Right ventricle myocardium superior (tissue), 1 donor: ENCODE measurements around the gene GRB2. TPM values are rescaled to one million over a fixed set of nuclear protein-coding genes. Genes with fewer than 3 reads are reported as not detected.
"Not testable (repeated sequence)": the region's sequence is repeated elsewhere in the genome, so short reads cannot be mapped to it uniquely, and the experiment has no call there.

Source experiments
- ATAC-seq: fragments of 200-7000 bp; cut with Tn5 transposase; one replicate; pipeline ENCODE4 v1.9.1; 2020; ENCODE audit warnings: mild to moderate bottlenecking; ENCODE audit not compliant: poor library complexity
- DNase-seq: peaks from one replicate; pipeline ENCODE4 v3.0.0-alpha.2; 2020
- intact Hi-C: fragments of 100-400 bp; cut with DNase I; formaldehyde crosslinking; loops from one replicate; pipeline ENCODE4 v1.11.2; 2022
- long read RNA-seq: library from polyadenylated mRNA; unstranded; transcript quantifications from one replicate; pipeline ENCODE4 v2.0.0, GENCODE V29; 2021
- total RNA-seq: library from RNA; stranded (reverse); fragmentation: NEBNext Ultra II Directional; extraction: Animal tissue kit (Norgen Biotek cat#: 25700); gene quantifications from one replicate; pipeline ENCODE4 v1.2.1, GENCODE V29; 2021
- donor health status: DM: no; HTN: yes; CAD: no; lungs with severe emphysema.

The GRB2 gene
- 53.1 TPM for total RNA-seq
- long read RNA-seq, transcript GRB2-205 (5 exons, 3,182 nt) = minor isoform, 8 of 107 reads
- long read RNA-seq, transcript GRB2-202 (6 exons, 3,248 nt) = major isoform, 69 of 107 reads
- long read RNA-seq, partial matches to known transcripts = 26 of 107 reads
- long read RNA-seq, other reads (novel, unspliced or antisense) = 4 of 107 reads

DNA sequence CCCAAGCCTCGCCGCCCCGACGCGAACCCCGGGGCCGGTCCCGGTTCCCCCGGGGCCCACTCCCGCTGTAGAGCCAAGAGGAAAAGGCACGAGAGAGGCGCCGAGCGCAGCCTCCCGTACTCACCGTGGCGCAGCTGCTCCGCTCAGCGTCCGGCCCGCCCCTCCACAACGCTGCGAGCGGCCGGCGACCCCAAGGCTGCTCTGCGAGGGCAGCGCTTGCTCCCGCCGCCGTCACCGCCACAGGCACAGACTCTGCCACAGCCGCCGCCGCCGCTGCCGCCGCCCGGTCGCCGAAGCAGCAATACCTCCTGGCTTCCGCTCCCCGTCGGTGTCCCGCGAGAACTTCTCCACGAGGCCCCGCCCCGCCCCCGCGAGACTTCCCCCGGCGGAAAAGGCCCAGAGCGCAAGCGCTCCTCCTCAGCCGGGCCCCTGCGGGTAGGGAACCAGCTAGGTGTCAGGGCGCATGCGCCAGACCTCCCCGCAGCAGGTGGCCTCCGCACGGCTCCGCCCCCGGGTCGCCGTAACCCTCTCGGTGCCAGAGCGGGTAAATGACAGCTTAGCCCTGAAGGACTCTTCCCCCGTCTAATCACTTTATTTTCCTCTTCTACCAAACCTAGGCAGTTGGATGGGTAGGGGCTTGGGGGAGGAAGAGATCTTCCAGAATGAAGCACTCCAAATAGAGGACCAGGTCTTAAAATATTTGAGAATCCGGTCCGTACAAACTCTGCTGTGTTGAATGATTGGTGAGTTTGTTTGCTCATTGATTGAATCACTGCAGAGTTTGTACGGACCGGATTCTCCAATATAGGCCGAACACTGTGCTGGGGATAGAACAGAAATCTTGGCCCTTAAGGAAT lies at the start of gene GRB2:
Gene GRB2 (minus strand): TSS at position 314 of the 857 bp plus-strand sequence. CDS start 12,050 bp downstream, outside the sequence.
- ATAC-seq = peak; percentile 97
- intact Hi-C loops = loop anchor here (2.0 kb wide), 1 partner anchor 83 kb away; no protein-coding TSS in a partner anchor
- peak; percentile 99 for DNase-seq

DNA sequence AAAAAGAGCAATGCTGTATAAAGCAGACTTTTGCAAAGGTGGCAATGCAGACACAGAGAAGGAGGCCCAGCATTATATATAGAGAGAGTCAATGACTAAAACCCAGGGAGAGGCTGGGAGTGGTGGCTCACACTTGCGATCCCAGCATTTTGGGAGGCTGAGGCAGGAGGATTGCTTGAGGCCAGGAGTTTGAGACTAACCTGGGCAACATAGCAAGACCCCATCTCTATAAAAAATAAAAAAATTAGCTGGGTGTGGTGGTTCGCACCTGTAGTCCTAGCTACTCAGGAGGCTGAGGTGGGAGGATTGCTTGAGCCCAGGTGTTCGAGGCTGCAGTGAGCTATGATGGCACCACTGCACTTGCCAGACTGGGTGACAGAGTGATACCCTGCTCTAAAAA lies 49.2 kb upstream of the GRB2 start:
- DNase-seq, ATAC-seq, intact Hi-C loops: not testable (repeated sequence)

DNA sequence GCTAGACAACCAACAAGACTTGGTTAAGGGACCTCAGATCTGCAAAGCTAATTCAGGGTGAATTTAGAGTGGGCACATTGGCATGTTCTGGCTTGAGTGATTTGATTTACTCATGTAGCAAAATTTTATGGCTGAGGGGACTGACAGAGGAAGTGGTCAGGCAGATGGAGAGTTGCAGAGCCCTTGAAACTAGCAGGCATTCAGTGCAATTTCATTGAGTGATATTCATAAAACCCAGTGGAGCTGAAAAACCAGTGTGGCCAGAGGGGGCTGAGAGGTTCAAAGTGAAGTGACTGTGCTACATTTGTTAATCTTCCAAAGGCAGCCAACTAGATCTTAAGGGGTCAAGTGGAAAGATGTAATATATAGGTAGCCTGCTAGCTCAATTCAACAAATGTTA lies 48.7 kb upstream of the GRB2 start:
- no peak for ATAC-seq
- DNase-seq = no peak
- intact Hi-C loops = no loop called here

GRCh38 chr17:75450270-75450669 lies 44.8 kb upstream of the GRB2 start:
- ATAC-seq (no peak), DNase-seq (no peak)
- intact Hi-C loops = no loop called here

GRCh38 chr17:75447951-75448856 lies 42.7 kb upstream of the GRB2 start:
- DNase-seq (no peak), ATAC-seq (no peak)
- intact Hi-C loops = no loop called here

DNA sequence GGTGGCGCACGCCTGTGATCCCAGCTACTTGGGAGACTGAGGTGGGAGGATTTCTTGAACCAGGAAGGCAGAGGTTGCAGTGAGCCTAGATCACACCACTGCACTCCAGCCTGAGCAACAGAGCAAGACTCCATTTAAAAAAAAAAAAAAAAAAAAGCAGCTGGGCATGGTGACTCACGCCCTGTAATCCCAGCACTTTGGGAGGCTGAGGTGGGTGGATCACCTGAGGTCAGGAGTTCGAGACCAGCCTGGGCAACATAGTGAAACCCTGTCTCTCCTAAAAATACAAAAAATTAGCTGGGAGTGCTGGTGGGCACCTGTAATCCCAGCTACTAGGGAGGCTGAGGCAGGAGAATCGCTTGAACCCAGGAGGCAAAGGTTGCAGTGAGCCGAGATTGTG lies 40.4 kb upstream of the GRB2 start:
- ATAC-seq, DNase-seq, intact Hi-C loops: not testable (repeated sequence)

- ATAC-seq (no peak), DNase-seq (no peak)
- intact Hi-C loops = no loop called here
These were observed 39.8 kb upstream of the GRB2 start for GRCh38 chr17:75445296-75445695.

DNA sequence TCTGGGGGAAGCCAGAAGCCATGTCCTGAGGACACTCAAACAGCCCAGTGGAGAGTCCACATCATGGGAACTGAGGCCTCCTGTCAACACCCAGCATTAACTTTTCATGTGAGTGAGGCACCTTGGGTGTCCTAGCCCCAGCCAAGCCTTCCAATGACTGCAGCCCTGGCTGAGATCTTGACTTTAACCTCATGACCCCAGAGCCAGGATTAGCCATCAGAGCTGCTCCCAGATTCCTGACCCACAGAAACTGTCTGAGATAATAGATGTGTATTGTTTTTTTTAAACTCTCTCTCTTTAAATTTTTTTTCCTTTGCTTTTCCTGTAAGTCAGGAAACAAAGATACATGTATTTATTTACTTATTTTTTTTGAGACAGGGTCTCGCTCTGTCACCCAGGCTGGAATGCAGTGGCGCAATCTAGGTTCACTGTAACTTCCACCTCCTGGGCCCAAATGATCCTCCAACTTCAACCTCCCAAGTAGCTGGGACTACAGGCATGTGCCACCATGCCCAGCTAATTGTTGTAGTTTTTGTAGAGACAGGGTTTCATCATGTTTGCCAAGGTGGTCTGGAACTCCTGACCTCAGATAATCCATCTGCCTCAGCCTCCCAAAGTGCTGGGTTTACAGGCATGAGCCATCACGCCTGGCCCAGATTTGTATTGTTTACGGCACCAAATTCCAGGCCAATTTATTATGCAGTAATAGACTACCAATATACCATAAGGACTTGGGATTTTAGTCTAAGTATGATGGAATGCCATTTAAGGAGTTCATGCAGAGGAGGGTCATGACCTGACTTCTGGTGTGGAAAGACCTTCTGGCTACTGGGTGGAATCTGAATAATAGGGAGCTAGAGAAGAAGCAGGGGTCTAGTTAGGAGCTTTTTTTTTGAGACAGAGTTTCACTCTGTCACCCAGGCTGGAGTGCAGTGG lies 37.0 kb upstream of the GRB2 start:
- ATAC-seq (peak; percentile 24), DNase-seq (no peak)
- intact Hi-C loops = no loop called here

DNA sequence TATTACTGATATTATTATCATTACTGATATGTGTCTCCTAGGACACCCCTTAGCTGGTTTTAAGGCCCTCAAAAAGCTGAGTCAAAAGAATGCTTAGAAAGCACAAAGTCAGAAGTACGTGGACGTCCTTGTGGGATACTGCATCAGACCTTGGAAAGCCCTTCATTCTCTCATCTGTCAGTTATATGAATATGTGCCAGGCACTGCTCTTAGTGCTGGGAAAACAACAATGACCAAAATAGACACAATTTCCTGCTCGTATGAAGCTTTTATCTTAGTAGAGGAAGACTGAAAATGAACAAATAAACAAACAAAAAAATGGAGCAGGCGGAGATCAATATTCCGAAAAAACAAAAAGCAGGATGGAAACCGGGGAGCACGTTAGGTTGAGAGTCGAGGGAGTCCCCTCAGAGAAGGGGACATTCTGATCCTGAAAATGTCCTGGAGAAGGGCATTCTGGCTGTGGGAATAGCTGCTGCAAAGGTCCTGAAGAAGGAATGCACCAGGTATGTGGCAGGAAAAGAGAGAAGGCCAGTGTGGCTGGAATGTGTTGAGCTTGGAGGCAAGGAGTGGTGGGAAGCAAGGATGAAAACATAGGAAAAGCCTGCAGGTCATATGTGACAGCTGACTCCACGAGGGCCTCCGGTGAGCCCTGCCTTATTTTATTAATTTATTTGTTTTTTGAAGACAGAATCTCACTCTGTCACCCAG lies 35.4 kb upstream of the GRB2 start:
- no peak for DNase-seq
- peak; percentile 67 for ATAC-seq
- intact Hi-C loops = no loop called here

DNA sequence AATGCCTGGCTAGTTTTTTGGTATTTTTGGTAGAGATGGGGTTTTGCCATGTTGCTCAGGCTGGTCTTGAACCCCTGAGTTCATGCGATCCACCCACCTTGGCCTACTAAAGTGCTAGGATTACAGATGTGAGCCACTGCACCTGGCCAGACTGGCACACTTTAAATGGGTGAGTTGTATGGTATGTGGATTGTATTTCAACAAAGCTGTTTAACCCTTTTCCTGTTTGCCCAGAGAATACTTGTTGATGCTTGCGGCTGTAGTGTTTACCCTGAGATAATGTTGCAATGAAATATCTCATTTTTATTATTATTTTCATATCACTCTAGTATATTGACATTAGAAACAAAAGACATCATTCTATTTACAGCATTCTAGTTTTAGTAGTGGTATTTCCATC lies 33.8 kb upstream of the GRB2 start:
- ATAC-seq = no peak
- no peak for DNase-seq
- intact Hi-C loops = no loop called here

DNA sequence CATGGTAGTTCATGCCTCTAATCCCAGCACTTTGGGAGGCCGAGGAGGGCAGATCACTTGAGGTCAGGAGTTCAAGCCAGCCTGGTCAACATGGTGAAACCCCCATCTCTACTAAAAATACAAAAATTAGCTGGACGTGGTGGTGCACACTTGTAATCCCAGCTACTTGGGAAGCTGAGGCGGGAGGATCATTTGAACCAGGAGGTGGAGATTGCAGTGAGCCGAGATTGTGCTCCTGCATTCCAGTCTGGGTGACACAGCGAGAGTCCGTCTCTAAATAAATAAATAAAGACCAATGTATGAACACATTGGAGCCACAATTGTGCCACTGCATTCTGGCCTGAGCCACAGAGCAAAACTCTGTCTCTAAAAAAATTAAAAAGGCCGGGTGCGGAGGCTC lies 31.9 kb upstream of the GRB2 start:
- ATAC-seq, DNase-seq, intact Hi-C loops: not testable (repeated sequence)

GRCh38 chr17:75434433-75434832 lies 29.0 kb upstream of the GRB2 start:
- intact Hi-C loops, ATAC-seq, DNase-seq: not testable (repeated sequence)

GRCh38 chr17:75433218-75433783 lies 27.8 kb upstream of the GRB2 start:
- intact Hi-C loops = no loop called here
- DNase-seq = no peak
- ATAC-seq = no peak

- no peak for DNase-seq
- no peak for ATAC-seq
- intact Hi-C loops = no loop called here
These were observed 24.9 kb upstream of the GRB2 start for GRCh38 chr17:75430159-75430974.

DNA sequence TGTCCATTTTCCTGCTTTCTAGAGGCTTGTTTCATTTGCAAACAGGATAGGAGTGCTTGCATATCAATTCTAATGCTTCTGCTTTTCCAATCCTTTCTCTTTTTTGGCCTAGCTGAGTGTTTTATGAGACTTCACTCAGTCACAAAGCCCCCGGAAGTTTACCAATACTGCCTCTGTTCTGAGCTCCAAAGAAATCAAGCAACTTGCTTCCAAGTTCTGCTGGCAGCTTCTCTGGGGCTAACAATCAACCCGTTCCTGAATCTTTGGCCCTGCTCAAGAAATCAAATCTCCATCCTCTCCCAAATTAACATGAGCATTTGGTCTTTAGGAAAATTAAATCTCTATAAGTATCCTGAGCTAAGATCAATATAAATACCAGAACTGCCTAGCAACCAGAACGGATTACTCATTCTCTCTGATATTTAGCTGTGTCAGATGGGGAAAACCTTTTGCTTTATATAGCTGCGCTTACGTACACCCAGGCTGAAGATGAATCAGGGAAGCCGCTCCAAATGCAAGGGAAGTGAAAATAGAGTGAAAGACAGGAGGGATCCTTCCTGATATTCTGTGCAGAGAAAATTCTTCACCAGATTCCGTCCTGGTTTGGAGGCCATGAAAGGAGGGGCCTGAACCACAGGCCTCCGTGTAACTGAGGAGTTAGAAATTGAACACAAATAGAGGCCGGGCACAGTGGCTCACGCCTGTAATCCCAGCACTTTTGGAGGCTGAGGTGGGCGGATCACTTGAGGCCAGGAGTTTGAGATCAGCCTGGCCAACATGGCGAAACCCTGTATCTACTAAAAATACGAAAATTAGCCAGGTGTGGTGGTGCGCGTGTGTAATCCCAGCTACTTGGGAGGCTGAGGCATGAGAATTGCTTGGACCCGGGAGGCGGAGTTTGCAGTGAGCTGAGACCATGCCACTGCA lies 23.3 kb upstream of the GRB2 start:
- no peak for DNase-seq
- intact Hi-C loops = loop anchor here (10.0 kb wide), 1 partner anchor 156 kb away; the partner anchor contains the start of gene MYO15B

More for the DNA sequence above, 23.3 kb upstream of the GRB2 start:
- ATAC-seq = peak; percentile 16
